ENCODE measurements around the gene SMPDL3B.

DNA sequence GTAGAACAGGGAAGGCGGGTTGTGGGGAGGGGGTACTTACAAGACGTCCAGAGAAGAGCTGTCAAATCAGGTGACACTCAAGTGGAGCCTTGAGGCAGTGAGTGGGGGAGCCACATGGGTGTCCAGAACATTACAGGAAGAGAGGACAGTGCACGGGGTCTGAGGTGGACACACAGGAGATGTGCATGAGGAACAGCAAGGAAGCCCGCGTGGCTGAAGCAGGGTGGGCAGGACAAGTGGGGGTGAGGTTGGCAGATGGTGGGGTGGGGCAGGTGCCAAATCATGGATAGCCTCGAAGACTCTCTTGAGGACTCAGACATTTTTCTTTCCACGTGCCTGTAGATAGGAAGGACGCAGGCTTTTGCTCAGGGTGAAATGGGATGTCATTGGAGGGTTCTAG is 921 bp downstream of the SMPDL3B start:
- TF ChIP-seq CTCF (IDR thresholded peaks at IDR 0.05; ENCODE audit: low read depth, low read length, poor library complexity, severe bottlenecking) (no peak), EZH2phosphoT487 (IDR thresholded peaks at IDR 0.05; ENCODE audit: borderline replicate concordance, low read length) (no peak)
